Endothelial cell of umbilical vein (primary cell): ENCODE data around the gene ITIH3. TPM values are rescaled to one million over a fixed set of nuclear protein-coding genes. Genes with fewer than 3 reads are reported as not detected.

Experiments
- BruUV-seq: library from RNA; stranded (reverse); fragments of 400-500 nt; replicated peaks from 2 replicates; lab custom pipeline; 2021; lab: Mats Ljungman, UMichigan
- CTCF ChIA-PET: fragments of 300-600, 350-600 bp; sonication (Branson Sonifier 250); formaldehyde crosslinking; loops from one replicate; lab custom pipeline; 2021; ENCODE audit warnings: antibody characterized with exemption, inconsistent platforms; lab: Charles Lee
- POLR2A ChIA-PET: fragments of 300-600, 350-600 bp; sonication (Branson Sonifier 250); formaldehyde crosslinking; loops from one replicate; lab custom pipeline; 2021; ENCODE audit warnings: antibody characterized with exemption, inconsistent platforms; lab: Charles Lee
- DNase-seq: peaks from one replicate; pipeline ENCODE4 v3.0.0-alpha.2; 2011; ENCODE audit warnings: low read depth, low spot score
- FAIRE-seq: peaks from 2 replicates; lab custom pipeline; 2011; peaks lifted over from hg19 to GRCh38; lab: Jason Lieb, UNC
- H2AFZ ChIP-seq: 2 replicates; pipeline ENCODE4 v1.6.0; 2012; ENCODE audit warnings: low read depth, low read length, control low read depth, inconsistent platforms
- H3K27ac ChIP-seq: 2 replicates; pipeline ENCODE4 v1.5.1; 2011; ENCODE audit warnings: low read depth, mild to moderate bottlenecking, control low read depth, low read length, moderate library complexity; ENCODE audit not compliant: insufficient read depth
- H3K27me3 ChIP-seq, 2 experiments: 2 replicates each; pipeline versions ENCODE4 v1.6.0 to v1.6.1; 2011; ENCODE audit warnings: low read length in 2 of 2, mixed read lengths in 1 of 2; ENCODE audit not compliant: control insufficient read depth in 2 of 2, insufficient read depth in 2 of 2
- H3K36me3 ChIP-seq, 2 experiments: 2 replicates in 1 of 2; 3 replicates in 1 of 2; pipeline ENCODE4 v1.5.1; 2011; ENCODE audit warnings: low read length in 2 of 2, mild to moderate bottlenecking in 1 of 2, moderate library complexity in 1 of 2; ENCODE audit not compliant: control insufficient read depth in 2 of 2, insufficient read depth in 2 of 2; ENCODE audit errors: extremely low read depth in 1 of 2
- H3K4me1 ChIP-seq: 3 replicates; pipeline ENCODE4 v1.5.1; 2011; ENCODE audit warnings: mild to moderate bottlenecking, low read length; ENCODE audit not compliant: control insufficient read depth, insufficient read depth; ENCODE audit errors: extremely low read depth
- H3K4me2 ChIP-seq: 2 replicates; pipeline ENCODE4 v1.6.1; 2011; ENCODE audit warnings: low read length, control low read depth, mixed read lengths; ENCODE audit not compliant: insufficient read depth
- H3K4me3 ChIP-seq, 3 experiments: fragments of 200-600 bp in 1 of 3; sonication (generic), shearing (Covaris generic) in 1 of 3; replicated peaks in 1 of 3; 2 replicates each; pipeline ENCODE4 v1.5.1; 2011 to 2016; ENCODE audit warnings: control low read depth in 3 of 3, low read length in 3 of 3, mild to moderate bottlenecking in 2 of 3, inconsistent platforms in 1 of 3, low read depth in 1 of 3, moderate library complexity in 1 of 3; ENCODE audit not compliant: insufficient read depth in 1 of 3
- H3K79me2 ChIP-seq: 2 replicates; pipeline ENCODE4 v1.6.0; 2012; ENCODE audit warnings: low read length, inconsistent platforms; ENCODE audit not compliant: control insufficient read depth, insufficient read depth
- H3K9ac ChIP-seq: replicated peaks from 2 replicates; pipeline ENCODE3; 2011; ENCODE audit warnings: low read length, control low read depth; ENCODE audit not compliant: insufficient read depth; ENCODE audit errors: extremely low read depth
- H3K9me1 ChIP-seq: replicated peaks from 3 replicates; pipeline ENCODE4 v1.6.0; 2011; ENCODE audit warnings: mild to moderate bottlenecking, low read length; ENCODE audit not compliant: control insufficient read depth, insufficient read depth; ENCODE audit errors: extremely low read depth
- H3K9me3 ChIP-seq: replicated peaks from 2 replicates; pipeline ENCODE4 v1.5.1; 2012; ENCODE audit warnings: low read length, inconsistent platforms; ENCODE audit not compliant: control insufficient read depth, insufficient read depth
- H4K20me1 ChIP-seq: replicated peaks from 2 replicates; pipeline ENCODE3; 2011; ENCODE audit warnings: mild to moderate bottlenecking, low read length; ENCODE audit not compliant: control insufficient read depth, insufficient read depth; ENCODE audit errors: extremely low read depth
- EZH2 ChIP-seq: IDR thresholded peaks from 2 replicates; pipeline ENCODE4 v1.6.1; 2012; ENCODE audit warnings: borderline replicate concordance, low read depth, mild to moderate bottlenecking, moderate library complexity, low read length, inconsistent platforms; ENCODE audit not compliant: severe bottlenecking
- FOS ChIP-seq: IDR thresholded peaks from 2 replicates; pipeline ENCODE4 v1.6.1; 2011; ENCODE audit warnings: mild to moderate bottlenecking, low read length, moderate library complexity, borderline replicate concordance; ENCODE audit not compliant: insufficient read depth
- GATA2 ChIP-seq: IDR thresholded peaks from 2 replicates; pipeline ENCODE4 v1.7.0; 2011; ENCODE audit warnings: low read depth, mild to moderate bottlenecking, moderate library complexity, mixed read lengths, low read length; ENCODE audit not compliant: insufficient read length, insufficient read depth
- JUN ChIP-seq: IDR thresholded peaks from 2 replicates; pipeline ENCODE4 v1.6.1; 2011; ENCODE audit warnings: borderline replicate concordance, low read depth; ENCODE audit not compliant: insufficient read length, insufficient read depth
- MYC ChIP-seq: IDR thresholded peaks from one replicate; pipeline ENCODE4 v1.6.1; 2011; ENCODE audit warnings: mild to moderate bottlenecking, low read depth, low read length
- POLR2A ChIP-seq: IDR thresholded peaks from 2 replicates; pipeline ENCODE4 v1.6.1; 2012; ENCODE audit warnings: low read depth, mild to moderate bottlenecking, control low read depth, low read length
- POLR2AphosphoS5 ChIP-seq: IDR thresholded peaks from 2 replicates; pipeline ENCODE4 v1.6.1; 2012; ENCODE audit warnings: low read depth, mild to moderate bottlenecking, control low read depth, low read length, moderate library complexity; ENCODE audit not compliant: insufficient read depth
- dilution Hi-C: fragments of 300-500 bp; cut with MboI; formaldehyde crosslinking; loops from one replicate; pipeline ENCODE4 v1.15.0; 2019; ENCODE audit warnings: low sequenced_read_pairs; ENCODE audit not compliant: extremely low pct_ligation_motif_present
- intact Hi-C: fragments of 100-400 bp; cut with micrococcal nuclease; formaldehyde crosslinking; loops from one replicate; pipeline ENCODE4 v1.10.0; 2022
- polyA plus RNA-seq, 4 experiments: library from polyadenylated mRNA; depleted of rRNA in 3 of 4; stranded (reverse) in 3 of 4; unstranded in 1 of 4; fragments of >200 nt; gene quantifications; 2 replicates each; pipeline versions ENCODE4 v1.2.1 to v1.2.3, GENCODE V29; 2011 to 2012; ENCODE audit warnings: missing spikeins in 1 of 4
- total RNA-seq: library from RNA; stranded (reverse); gene quantifications from 2 replicates; pipeline ENCODE4 v1.2.3, GENCODE V29; 2021
- TF ChIP-seq, protein P1 (sequence below): IDR thresholded peaks from 2 replicates; pipeline ENCODE4 v1.6.1; 2011; ENCODE audit not compliant: insufficient read depth, insufficient read length
- TF ChIP-seq, protein P2 (sequence below), 2 donors: IDR thresholded peaks; 1 replicate in 1 of 2; 2 replicates in 1 of 2; pipeline ENCODE4 v1.5.1; 2011; ENCODE audit warnings: low read length in 2 of 2, mild to moderate bottlenecking in 2 of 2, moderate library complexity in 2 of 2, control low read depth in 1 of 2, inconsistent platforms in 1 of 2, low read depth in 1 of 2; ENCODE audit not compliant: insufficient read depth in 1 of 2; ENCODE audit errors: extremely low read depth in 1 of 2

Gene ITIH3
- total and polyA plus RNA-seq, 2 donors (not counting 3 experiments of a cell fraction or from before 2014, with no cell fraction given), result not detected

DNA sequence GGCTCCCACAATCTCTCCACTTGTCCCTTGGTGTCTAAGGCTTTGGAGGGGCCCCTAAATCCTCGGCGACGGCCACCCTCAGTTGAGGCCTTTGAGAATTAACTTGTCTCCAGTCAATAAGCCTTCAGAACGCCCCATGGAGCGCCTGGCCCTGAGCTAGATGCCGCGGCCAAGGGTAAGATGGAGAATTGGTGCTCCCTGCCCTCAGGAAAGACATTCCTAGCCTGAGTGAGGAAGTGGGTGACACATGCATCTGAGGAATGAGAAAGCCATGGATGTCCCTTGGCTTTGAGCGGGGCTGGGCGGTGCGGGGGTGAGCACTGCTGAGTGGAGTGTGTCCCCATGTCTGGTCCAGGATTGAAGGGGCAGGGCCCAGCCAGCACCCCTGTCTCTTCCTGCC is 22.6 kb downstream of the ITIH3 start:
- H3K9me3 ChIP-seq, result no peaks in the 10 kb centered on the region
- ChIA-PET CTCF (no interaction called here), POLR2A (no interaction called here)
- no peak overlapping the region for H3K4me3 ChIP-seq
- intact Hi-C loops, result no loop called here
- H3K4me2 ChIP-seq, result no peak overlapping the region
- DNase-seq, result no peak
- dilution Hi-C loops, result no loop called here
- no peaks in the 10 kb centered on the region for H3K9me1 ChIP-seq
- no peaks in the 10 kb centered on the region for H3K79me2 ChIP-seq
- H3K36me3 ChIP-seq, result no peaks in the 10 kb centered on the region
- no peak overlapping the region for H3K9ac ChIP-seq
- FAIRE-seq, result no peak
- no peaks in the 10 kb centered on the region for H4K20me1 ChIP-seq
- no TSS peak for BruUV-seq
- H3K27me3 ChIP-seq, result no peaks in the 10 kb centered on the region
- no peaks in the 10 kb centered on the region for H3K4me1 ChIP-seq
- TF ChIP-seq POLR2AphosphoS5, result no peak
- TF ChIP-seq, protein P1, sequence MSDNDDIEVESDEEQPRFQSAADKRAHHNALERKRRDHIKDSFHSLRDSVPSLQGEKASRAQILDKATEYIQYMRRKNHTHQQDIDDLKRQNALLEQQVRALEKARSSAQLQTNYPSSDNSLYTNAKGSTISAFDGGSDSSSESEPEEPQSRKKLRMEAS, result no peak
- TF ChIP-seq, protein P2, sequence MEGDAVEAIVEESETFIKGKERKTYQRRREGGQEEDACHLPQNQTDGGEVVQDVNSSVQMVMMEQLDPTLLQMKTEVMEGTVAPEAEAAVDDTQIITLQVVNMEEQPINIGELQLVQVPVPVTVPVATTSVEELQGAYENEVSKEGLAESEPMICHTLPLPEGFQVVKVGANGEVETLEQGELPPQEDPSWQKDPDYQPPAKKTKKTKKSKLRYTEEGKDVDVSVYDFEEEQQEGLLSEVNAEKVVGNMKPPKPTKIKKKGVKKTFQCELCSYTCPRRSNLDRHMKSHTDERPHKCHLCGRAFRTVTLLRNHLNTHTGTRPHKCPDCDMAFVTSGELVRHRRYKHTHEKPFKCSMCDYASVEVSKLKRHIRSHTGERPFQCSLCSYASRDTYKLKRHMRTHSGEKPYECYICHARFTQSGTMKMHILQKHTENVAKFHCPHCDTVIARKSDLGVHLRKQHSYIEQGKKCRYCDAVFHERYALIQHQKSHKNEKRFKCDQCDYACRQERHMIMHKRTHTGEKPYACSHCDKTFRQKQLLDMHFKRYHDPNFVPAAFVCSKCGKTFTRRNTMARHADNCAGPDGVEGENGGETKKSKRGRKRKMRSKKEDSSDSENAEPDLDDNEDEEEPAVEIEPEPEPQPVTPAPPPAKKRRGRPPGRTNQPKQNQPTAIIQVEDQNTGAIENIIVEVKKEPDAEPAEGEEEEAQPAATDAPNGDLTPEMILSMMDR (IDR thresholded peaks at IDR 0.05; ENCODE audit: extremely low read depth in 1 of 2, insufficient read depth in 1 of 2, low read depth in 1 of 2, low read length in 2 of 2), result no peak
- TF ChIP-seq JUN, result no peak
- no peak for TF ChIP-seq GATA2
- no peak for TF ChIP-seq POLR2A
- no peak for TF ChIP-seq EZH2
- no peak for TF ChIP-seq FOS
- no peak for TF ChIP-seq MYC
- no peak overlapping the region for H2AFZ ChIP-seq
- no peak overlapping the region for H3K27ac ChIP-seq
